HUES6 (cell line): ENCODE results near the gene SMIM10L2A.

ENCODE experiments used
- H3K27ac ChIP-seq: 2 replicates; pipeline ENCODE4 v1.7.0; 2013; ENCODE audit warnings: low read depth, mild to moderate bottlenecking, low read length, inconsistent platforms
- H3K27me3 ChIP-seq: 2 replicates; pipeline ENCODE4 v1.6.1; 2013; ENCODE audit warnings: low read length; ENCODE audit not compliant: control insufficient read depth, insufficient read depth
- H3K36me3 ChIP-seq: 2 replicates; pipeline ENCODE4 v1.6.1; 2013; ENCODE audit warnings: low read length; ENCODE audit not compliant: control insufficient read depth, insufficient read depth
- H3K4me1 ChIP-seq: 2 replicates; pipeline ENCODE4 v1.6.1; 2013; ENCODE audit warnings: low read length; ENCODE audit not compliant: control insufficient read depth, insufficient read depth
- H3K4me3 ChIP-seq: 2 replicates; pipeline ENCODE4 v1.5.1; 2013; ENCODE audit warnings: low read depth, low read length
- H3K9ac ChIP-seq: one replicate; pipeline ENCODE4 v1.6.1; 2013; ENCODE audit warnings: mild to moderate bottlenecking, low read length
- H3K9me3 ChIP-seq: 2 replicates; pipeline ENCODE4 v1.6.1; 2013; ENCODE audit warnings: low read depth, low read length; ENCODE audit not compliant: control insufficient read depth, insufficient read depth

Gene SMIM10L2A

DNA sequence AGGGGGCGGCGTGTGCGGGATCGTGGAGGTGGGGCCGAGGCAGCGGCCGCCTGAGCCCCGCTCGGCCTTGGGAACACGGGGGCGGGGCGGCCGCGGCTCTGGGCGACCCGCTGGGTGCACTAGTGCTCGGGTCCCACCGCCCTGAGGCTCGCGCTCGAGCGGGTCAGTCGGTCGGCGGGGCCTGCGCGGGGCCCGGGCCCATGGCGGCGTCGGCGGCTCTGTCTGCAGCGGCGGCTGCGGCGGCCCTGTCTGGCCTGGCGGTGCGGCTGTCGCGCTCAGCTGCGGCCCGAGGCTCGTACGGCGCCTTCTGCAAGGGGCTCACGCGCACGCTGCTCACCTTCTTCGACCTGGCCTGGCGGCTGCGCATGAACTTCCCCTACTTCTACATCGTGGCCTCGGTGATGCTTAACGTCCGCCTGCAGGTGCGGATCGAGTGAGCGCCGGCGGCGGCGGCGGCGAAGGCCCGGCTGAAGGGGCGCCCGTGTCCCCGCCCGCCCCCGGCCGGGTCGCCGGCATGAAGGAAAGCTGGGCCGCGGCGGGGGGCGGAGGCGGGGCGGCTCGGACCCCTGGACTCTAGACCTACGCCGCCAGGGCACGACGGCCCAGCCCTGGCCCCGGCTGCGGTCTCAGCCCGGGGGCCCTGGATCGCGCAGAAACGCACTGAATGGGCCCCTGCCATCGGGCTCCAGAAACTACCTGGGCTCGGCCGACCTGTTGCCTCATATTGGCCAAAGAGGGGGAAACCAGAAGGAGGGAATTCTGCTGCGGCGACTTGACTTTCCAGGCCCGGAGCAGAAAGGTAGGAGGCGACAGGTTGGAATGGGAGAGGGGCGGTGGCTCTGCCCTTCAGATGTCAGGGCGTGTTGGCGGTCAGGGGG, at the start of gene SMIM10L2A:
SMIM10L2A (plus strand) TSS at position 13 of the 878 bp plus-strand sequence; CDS start at position 201, 188 bp downstream.
- H3K27me3 ChIP-seq = peaks cover 7% of the 10 kb centered on the region
- H3K9me3 ChIP-seq = no peaks in the 10 kb centered on the region
- peaks cover 35% of the 10 kb centered on the region for H3K4me1 ChIP-seq
- no peak within 1 kb of the TSS for H3K27ac ChIP-seq
- H3K9ac ChIP-seq = peak within 1 kb of the TSS; percentile 71
- peak within 1 kb of the TSS; percentile 73 for H3K4me3 ChIP-seq
- H3K36me3 ChIP-seq = no peaks in the 10 kb centered on the region

DNA sequence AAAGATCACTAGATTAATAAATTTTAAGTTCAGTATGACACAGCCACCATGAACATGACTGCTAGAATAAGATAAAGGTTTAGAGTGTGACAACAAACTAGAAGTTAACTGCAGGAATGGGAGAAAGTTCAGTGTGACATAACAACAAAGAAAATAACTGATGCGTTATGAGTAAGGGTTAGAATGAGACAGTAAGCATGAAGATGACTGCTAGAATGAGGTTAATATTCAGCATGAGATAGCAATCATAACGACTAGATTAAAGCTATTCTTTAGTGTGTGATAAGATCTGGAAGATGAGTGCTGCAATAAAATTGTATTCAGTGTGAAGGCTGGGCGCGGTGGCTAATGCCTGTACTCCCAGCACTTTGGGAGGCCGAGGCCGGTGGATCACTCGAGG, 48.4 kb upstream of the SMIM10L2A start:
- Histone ChIP-seq H3K27me3 (no peaks in the 10 kb centered on the region; the same call in 1 of the 2 replicates), H3K4me1 (no peaks in the 10 kb centered on the region), H3K9me3 (peaks cover 10% of the 10 kb centered on the region), H3K27ac (no peak overlapping the region), H3K4me3 (no peak overlapping the region), H3K9ac (no peak overlapping the region), H3K36me3 (no peaks in the 10 kb centered on the region; the same call in 1 of the 2 replicates)

DNA sequence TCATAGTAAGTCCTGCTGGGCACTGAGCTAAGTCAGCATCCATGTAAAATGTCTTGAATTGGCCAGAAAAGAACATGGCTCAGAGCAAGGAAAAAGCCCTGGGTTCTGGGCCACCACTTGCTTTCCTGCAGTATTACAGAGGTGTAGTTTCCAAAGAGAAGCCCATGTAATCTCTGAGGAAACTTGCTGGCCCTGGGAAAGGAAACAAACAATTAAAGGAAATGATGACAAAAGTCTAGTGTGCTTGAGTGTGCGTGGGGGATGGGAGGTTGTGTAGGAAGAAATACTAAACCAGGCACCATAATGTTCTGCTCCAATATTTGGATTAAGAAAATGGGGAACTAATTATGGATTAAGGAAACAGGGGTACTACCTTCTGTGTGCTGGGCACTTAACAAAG, 39.5 kb upstream of the SMIM10L2A start:
- no peak overlapping the region for H3K4me3 ChIP-seq
- H3K9me3 ChIP-seq = no peaks in the 10 kb centered on the region
- no peaks in the 10 kb centered on the region for H3K36me3 ChIP-seq
- no peak overlapping the region for H3K9ac ChIP-seq
- no peaks in the 10 kb centered on the region; the same call in 1 of the 2 replicates for H3K27me3 ChIP-seq
- H3K4me1 ChIP-seq = peaks cover 16% of the 10 kb centered on the region; the same call in 1 of the 2 replicates
- no peak overlapping the region for H3K27ac ChIP-seq

DNA sequence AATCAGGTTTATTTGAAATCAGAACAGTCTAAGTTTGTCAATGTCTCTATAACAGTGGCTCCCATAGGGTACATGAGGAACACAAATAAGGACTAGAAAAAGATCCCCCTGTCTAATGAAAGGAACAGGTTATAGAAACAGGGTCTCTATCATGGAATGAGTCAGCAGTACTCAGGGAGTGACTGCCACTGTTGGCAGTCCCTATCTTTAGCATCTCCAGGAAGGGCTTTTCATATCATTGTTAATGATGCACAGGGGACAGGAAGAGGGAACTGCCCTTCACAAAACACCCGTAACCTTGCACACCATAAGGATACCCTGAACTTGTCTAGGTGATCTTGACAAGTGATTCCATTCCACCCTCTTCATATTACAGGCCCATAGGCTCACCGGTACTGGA, 38.5 kb upstream of the SMIM10L2A start:
- no peaks in the 10 kb centered on the region for H3K9me3 ChIP-seq
- no peaks in the 10 kb centered on the region for H3K36me3 ChIP-seq
- no peaks in the 10 kb centered on the region; the same call in 1 of the 2 replicates for H3K27me3 ChIP-seq
- H3K4me3 ChIP-seq = no peak overlapping the region
- H3K9ac ChIP-seq = no peak overlapping the region
- H3K27ac ChIP-seq = no peak overlapping the region
- peaks cover 16% of the 10 kb centered on the region; the same call in 1 of the 2 replicates for H3K4me1 ChIP-seq

DNA sequence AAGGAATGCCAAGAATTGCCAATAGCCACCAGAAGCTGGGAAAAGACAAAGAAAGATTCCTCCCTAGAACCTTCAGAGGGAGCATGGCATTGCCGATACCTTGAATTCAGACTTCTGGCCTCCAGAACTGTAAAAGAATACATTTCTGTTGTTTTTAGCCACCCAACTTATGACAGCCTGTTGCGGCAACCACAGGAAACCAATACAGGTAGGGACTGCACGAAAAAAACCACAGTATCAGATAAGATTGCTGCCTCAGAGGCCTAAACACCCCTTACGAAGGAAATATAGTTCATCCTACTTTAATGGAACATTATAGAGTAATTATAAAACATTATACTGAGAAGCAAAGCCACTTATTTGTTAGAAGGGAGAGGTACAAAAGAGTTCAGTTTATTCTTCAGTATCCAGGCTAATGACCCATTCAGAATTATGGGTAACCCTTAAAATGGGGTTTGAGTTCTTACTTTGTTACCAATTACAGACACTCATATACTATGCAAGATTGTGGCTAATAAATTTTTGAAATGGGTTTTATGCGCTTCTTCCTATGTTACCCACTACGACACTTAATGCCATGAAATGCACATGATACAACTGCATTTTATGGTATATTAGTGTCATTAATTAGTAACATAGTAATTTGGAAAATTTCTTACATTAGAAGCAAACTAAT, 37.4 kb upstream of the SMIM10L2A start:
- peaks cover 22% of the 10 kb centered on the region for H3K4me1 ChIP-seq
- no peak overlapping the region for H3K9ac ChIP-seq
- no peak overlapping the region for H3K4me3 ChIP-seq
- no peaks in the 10 kb centered on the region for H3K36me3 ChIP-seq
- no peaks in the 10 kb centered on the region; the same call in 1 of the 2 replicates for H3K27me3 ChIP-seq
- no peak overlapping the region for H3K27ac ChIP-seq
- H3K9me3 ChIP-seq = no peaks in the 10 kb centered on the region

DNA sequence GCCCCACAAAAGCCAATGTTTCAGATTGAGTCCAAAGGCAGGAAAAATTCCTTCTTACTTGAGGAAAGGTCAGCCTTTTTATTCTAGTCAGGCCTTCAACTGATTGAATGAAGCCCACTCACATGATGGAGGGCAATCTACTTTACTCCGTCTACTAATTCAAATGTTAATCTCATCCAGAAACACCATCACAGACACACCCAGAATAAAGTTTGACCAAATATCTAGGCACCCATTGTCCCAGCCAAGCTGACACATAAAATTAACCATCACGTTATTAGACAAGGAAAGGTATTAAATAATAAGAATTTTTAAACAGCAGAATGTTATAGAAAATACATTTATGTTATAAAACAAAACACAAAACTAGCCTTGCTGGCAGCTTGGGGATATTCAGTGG, 32.9 kb upstream of the SMIM10L2A start:
- H3K27ac ChIP-seq = no peak overlapping the region; the same call in 1 of the 2 replicates
- H3K9me3 ChIP-seq = no peaks in the 10 kb centered on the region
- no peaks in the 10 kb centered on the region; the same call in 1 of the 2 replicates for H3K27me3 ChIP-seq

DNA sequence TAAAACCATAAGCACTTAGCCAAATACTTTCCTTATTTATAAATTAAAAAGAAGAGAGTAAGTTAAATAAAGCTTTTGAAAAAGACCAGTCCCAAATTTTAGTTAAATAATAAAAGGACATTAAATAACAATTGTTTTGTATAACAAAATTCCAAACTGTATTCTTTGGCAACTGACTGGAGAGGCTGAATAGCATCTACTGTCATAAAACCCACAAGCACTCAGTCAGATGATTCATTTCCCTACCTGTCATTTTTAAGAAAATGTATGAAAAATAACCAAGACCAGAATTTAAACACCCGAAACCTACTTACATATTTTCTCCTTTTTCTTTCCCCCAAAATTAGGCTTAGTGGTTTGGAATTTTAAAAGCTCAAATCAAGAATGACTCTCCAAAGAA, 32.5 kb upstream of the SMIM10L2A start:
- Histone ChIP-seq H3K36me3 (no peaks in the 10 kb centered on the region), H3K4me1 (peaks cover 22% of the 10 kb centered on the region), H3K9ac (no peak overlapping the region), H3K4me3 (no peak overlapping the region), H3K9me3 (no peaks in the 10 kb centered on the region), H3K27me3 (no peaks in the 10 kb centered on the region; the same call in 1 of the 2 replicates), H3K27ac (peak overlapping the region; percentile 74; the same call in 1 of the 2 replicates)

More for the DNA sequence above, 32.9 kb upstream of the SMIM10L2A start:
- no peaks in the 10 kb centered on the region for H3K36me3 ChIP-seq
- H3K4me3 ChIP-seq = no peak overlapping the region
- peaks cover 24% of the 10 kb centered on the region for H3K4me1 ChIP-seq
- H3K9ac ChIP-seq = no peak overlapping the region

DNA sequence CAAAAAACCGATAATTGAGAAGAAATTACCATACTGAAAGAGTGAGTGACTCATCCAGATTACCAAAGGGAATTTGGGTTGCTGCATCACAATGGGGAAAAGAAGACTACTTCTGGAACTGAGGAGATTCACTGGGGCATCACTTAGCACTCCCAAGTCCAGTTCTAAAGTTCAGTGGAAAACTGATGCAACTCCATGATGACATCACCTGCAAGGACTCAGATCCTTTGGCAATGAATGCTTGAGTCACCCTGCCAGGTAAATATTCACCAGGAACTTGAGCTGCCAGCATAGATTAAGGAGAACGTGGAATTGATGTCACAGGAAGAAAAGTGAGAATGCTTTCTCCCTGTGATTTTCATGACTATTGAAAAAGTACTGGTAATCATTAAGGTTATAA, 32.0 kb upstream of the SMIM10L2A start:
- no peaks in the 10 kb centered on the region; the same call in 1 of the 2 replicates for H3K27me3 ChIP-seq

DNA sequence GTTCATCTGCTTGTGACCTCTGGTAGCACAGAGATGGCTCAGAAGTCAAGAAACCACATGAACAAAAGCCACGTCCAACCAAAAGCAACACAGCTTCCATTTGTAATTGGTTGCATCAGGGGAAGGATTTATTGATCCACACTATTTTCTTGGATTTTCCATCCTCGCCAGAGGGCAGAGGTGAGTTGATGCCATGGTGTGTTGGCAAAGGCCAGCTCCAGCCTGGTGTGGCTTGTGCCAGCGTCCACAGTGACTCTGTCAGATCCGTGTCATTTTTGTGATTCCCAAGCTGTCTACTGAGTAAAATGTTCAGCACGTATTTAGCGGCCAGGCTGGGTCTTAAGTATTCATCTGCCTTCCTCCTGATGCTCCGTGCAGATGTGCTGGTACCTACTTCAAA, 30.0 kb upstream of the SMIM10L2A start:
- Histone ChIP-seq H3K27ac (no peak overlapping the region), H3K9ac (no peak overlapping the region), H3K9me3 (no peaks in the 10 kb centered on the region), H3K4me1 (peaks cover 23% of the 10 kb centered on the region), H3K27me3 (no peaks in the 10 kb centered on the region; the same call in 1 of the 2 replicates), H3K4me3 (no peak overlapping the region), H3K36me3 (no peaks in the 10 kb centered on the region)

More for the DNA sequence above, 32.0 kb upstream of the SMIM10L2A start:
- Histone ChIP-seq H3K9ac (peak overlapping the region; percentile 35), H3K27ac (peak overlapping the region; percentile 74; the same call in 1 of the 2 replicates), H3K4me3 (no peak overlapping the region), H3K4me1 (peaks cover 19% of the 10 kb centered on the region), H3K36me3 (no peaks in the 10 kb centered on the region), H3K9me3 (no peaks in the 10 kb centered on the region)

DNA sequence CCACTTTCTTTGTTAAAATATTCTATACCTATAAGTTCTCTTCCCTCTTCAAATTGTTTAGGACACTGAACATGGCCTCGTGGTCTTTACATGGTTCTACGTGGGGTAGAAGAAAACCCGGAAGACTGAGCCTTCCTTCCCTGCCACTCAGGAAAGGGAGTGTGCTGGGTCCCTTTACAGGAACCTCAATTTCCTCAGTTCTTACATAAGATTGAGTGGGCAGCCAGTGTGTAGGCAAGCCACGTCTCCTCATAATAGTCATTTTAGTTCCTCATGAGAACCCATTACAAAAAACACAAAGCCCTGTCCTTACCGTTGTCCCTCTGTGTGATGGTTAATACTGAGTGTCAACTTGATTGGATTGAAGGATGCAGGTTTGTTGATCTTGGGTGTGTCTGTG, 28.7 kb upstream of the SMIM10L2A start:
- H3K9me3 ChIP-seq = no peaks in the 10 kb centered on the region
- H3K27me3 ChIP-seq = no peaks in the 10 kb centered on the region; the same call in 1 of the 2 replicates
- no peak overlapping the region for H3K4me3 ChIP-seq
- H3K36me3 ChIP-seq = no peaks in the 10 kb centered on the region
- peaks cover 23% of the 10 kb centered on the region for H3K4me1 ChIP-seq
- H3K9ac ChIP-seq = no peak overlapping the region
- H3K27ac ChIP-seq = no peak overlapping the region

DNA sequence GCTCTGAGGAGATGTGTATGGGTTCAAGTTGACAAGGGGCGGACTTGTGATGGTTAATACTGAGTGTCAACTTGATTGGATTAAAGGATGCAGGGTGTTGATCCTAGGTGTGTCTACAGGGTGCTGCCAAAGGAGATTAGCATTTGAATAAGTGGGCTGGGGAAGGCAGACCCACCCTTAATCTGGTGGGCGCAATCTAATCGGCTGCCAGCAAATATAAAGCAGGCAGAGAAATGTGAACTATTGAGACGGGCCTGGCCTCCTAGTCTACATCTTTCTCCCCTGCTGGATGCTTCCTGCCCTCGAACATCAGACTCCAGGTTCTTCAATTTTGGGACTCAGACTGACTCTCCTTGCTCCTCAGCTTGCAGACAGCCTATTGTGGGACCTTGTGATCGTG, 26.7 kb upstream of the SMIM10L2A start:
- Histone ChIP-seq H3K4me1 (peaks cover 21% of the 10 kb centered on the region), H3K4me3 (no peak overlapping the region), H3K27me3 (no peaks in the 10 kb centered on the region; the same call in 1 of the 2 replicates), H3K27ac (no peak overlapping the region), H3K9me3 (no peaks in the 10 kb centered on the region), H3K9ac (no peak overlapping the region), H3K36me3 (no peaks in the 10 kb centered on the region)
